Astrocyte of the cerebellum (primary cell): ENCODE data around the gene SERPINB11.

Experiments used
- DNase-seq: peaks from one replicate; pipeline ENCODE4 v3.0.0-alpha.2; 2011; ENCODE audit warnings: low read depth
- H3K4me3 ChIP-seq: 2 replicates; pipeline ENCODE4 v1.5.1; 2011; ENCODE audit warnings: mild to moderate bottlenecking, low read depth, low read length, moderate library complexity
- in situ Hi-C: cut with HindIII; loops from 2 replicates; pipeline ENCODE4 v1.10.0; 2017; ENCODE audit warnings: low sequenced_read_pairs
- TF ChIP-seq, protein P1 (sequence below): IDR thresholded peaks from 2 replicates; pipeline ENCODE4 v1.5.1; 2012; ENCODE audit warnings: low read length, low read depth, moderate library complexity, mild to moderate bottlenecking; ENCODE audit errors: missing control alignments

SERPINB11 gene

DNA sequence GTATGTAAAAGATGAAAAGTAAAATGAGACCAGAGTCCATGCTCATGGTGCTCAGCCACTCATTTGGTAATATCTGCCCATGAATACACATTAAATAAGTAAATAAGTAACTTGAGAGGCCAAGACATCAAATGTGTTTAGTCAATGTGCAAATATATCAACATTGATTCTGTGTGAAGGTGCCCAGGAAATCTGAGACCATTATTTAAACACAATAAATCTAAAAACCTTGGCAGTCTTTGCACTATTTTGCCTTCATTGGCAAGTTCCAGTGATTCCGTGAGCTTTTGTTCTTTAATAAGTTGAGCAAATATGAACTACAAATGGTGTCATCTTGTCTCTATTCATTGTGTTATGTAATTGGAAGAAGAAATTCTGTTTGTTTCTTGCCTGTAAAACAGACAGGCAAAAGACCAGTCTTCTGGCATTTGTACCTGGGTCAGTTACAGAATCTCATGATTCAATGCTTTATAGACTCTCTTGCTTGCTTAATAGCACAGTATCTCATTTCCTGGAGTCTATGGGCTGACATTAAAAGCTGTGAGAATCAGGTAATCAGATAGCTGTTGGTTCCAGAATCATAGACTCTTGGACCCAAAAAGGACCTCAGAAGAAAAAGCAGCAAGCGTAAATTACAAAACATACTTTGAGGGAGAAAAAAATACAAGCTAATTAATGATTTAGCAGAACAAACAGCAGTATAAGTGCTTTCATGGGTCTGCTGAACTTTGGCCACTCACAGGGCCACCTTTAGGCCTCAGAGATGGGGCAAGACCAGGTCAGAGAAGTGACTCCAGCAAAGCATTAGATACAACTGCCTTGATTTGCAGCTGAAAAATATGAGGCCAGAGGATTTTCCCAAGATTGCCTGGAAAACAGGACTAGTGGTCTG, 21.1 kb upstream of the SERPINB11 start:
- no peak overlapping the region for H3K4me3 ChIP-seq
- in situ Hi-C loops: no loop called here
- DNase-seq: no peak
- TF ChIP-seq, protein P1, sequence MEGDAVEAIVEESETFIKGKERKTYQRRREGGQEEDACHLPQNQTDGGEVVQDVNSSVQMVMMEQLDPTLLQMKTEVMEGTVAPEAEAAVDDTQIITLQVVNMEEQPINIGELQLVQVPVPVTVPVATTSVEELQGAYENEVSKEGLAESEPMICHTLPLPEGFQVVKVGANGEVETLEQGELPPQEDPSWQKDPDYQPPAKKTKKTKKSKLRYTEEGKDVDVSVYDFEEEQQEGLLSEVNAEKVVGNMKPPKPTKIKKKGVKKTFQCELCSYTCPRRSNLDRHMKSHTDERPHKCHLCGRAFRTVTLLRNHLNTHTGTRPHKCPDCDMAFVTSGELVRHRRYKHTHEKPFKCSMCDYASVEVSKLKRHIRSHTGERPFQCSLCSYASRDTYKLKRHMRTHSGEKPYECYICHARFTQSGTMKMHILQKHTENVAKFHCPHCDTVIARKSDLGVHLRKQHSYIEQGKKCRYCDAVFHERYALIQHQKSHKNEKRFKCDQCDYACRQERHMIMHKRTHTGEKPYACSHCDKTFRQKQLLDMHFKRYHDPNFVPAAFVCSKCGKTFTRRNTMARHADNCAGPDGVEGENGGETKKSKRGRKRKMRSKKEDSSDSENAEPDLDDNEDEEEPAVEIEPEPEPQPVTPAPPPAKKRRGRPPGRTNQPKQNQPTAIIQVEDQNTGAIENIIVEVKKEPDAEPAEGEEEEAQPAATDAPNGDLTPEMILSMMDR: no peak

DNA sequence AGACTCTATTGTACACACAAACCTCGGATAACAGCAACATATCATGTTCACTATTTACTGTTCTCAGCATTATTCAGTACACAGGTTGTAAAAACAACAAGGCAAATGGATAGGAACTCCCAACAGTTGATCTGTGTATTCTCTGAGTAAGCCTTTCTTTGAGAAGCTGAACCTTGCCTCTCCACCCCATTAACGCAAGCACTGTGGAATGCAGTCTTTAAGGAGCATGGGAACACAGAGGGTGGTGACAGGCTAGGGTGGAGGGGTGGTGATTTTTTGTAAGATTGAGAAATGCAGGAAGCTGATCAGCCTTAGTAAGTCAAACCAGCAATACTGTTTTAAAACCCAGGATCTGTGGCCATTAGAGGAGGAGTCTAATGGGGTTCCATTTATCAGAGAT, 19.6 kb upstream of the SERPINB11 start:
- in situ Hi-C loops: no loop called here
- no peak overlapping the region for H3K4me3 ChIP-seq
- DNase-seq: peak; percentile 5
- TF ChIP-seq, protein P1: no peak

DNA sequence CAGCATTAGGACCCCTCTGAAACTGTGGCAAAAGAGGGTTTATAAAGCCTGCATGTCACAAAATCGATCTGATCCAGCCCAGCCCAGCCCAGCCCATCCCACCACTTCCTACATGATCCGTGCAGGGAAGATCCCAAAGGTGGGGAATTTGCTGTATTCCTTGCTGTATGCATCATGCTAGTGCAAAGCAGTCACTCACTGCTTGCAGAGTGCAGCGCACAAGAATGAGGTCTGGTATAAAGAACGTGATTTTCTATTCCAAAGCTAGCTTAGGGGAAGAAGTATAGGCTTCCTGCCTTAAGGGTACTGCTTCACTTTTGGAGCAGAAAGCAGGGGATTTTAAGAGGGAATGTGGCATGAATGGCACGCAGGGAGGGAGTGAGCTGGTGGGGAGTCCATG, 18.9 kb upstream of the SERPINB11 start:
- TF ChIP-seq, protein P1: no peak
- no peak overlapping the region for H3K4me3 ChIP-seq
- DNase-seq: no peak
- in situ Hi-C loops: no loop called here

DNA sequence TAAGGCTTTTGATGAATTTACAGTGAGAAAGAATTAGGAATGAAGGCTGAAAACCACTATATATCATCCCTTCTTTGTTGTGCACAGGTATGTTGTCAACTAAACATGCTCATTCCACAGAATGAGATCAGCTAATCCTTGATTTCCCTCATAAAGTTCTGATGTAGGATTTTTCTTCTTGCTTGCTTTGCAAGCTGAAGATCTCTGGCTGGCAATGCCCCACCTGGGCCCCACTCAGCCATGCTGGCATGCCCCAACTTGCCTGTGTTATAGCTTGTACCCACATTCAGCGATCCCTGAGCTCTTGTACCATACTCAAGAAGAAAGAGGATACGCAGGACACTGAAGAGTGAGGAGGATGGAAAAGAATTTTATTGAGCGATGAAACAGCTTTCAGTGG, 18.0 kb upstream of the SERPINB11 start:
- in situ Hi-C loops: no loop called here
- DNase-seq: no peak
- TF ChIP-seq, protein P1: no peak
- no peak overlapping the region for H3K4me3 ChIP-seq

DNA sequence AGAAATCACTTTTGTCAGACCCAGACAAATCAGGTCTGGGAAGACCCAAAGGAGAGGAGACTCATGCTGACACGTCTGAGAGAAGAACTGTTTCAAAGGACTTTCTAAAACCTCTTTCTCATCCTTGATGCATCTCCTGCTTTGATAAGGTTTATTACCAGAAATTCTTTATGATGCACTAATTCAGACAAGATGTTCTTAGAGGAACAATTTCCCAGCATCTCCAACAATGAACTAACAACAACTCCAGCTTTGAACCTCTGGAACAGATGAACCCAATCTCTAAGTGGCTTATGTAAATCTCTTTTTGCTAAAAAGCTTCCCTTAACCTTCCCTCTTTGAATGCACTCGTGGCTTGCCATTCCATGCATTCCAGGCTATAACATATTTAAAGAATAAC, 15.9 kb upstream of the SERPINB11 start:
- in situ Hi-C loops: no loop called here

DNA sequence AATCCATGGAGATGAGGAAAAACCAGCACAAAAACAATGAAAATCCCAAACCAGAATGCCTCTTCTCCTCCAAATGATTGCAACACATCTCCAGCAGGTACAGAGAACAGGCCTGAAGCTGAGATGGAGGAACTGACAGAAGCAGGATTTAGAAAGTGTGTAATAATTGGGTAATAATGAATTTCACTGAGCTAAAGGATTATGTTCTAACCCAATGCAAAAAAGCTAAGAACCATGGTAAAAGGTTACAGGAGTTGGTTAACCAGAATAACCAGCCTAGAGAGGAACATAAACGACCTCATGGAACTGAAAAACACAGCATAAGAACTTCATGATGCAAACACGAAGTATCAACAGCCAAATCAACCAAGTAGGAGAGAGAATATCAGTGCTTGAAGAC, 13.7 kb upstream of the SERPINB11 start:
- TF ChIP-seq, protein P1: no peak
- H3K4me3 ChIP-seq: no peak overlapping the region
- DNase-seq: no peak
- in situ Hi-C loops: no loop called here

More for the DNA sequence above, 15.9 kb upstream of the SERPINB11 start:
- TF ChIP-seq, protein P1: no peak
- H3K4me3 ChIP-seq: no peak overlapping the region
- DNase-seq: no peak
